Renal cortex interstitium (tissue), 15 donors: Measurements from ENCODE around the gene CLDN22. TPM values are rescaled to one million over a fixed set of nuclear protein-coding genes. Genes with fewer than 3 reads are reported as not detected.

ENCODE experiments used
- DNase-seq, 11 donors: peaks; one replicate each; pipeline ENCODE4 v3.0.0-alpha.2; 2013; ENCODE audit warnings: low read depth in 9 of 11, low spot score in 4 of 11; ENCODE audit errors: extremely low read depth in 1 of 11
- long read RNA-seq, 16 experiments: transcript quantifications; one replicate each; lab custom pipeline, GENCODE V29; 2026
- polyA plus RNA-seq, 3 donors: library from polyadenylated mRNA; unstranded; fragments of 120-200 nt; gene quantifications; one replicate each; pipeline ENCODE4 v1.2.1, GENCODE V29; 2013; ENCODE audit not compliant: insufficient read length in 3 of 3

Gene CLDN22
- 1 to 10 TPM in 1 of 3 donors, under 1 TPM in 2; 0.50 to 1.2 (median 0.85) TPM for polyA plus RNA-seq
- long read RNA-seq, donor 1, transcript CLDN22-201 (1 exons, 2,581 nt), result major isoform, 48 of 48 reads
- long read RNA-seq, donor 1, partial matches to known transcripts, result 0 of 48 reads
- long read RNA-seq, donor 1, other reads (novel, unspliced or antisense), result 0 of 48 reads
- long read RNA-seq, donor 2, transcript CLDN22-201 (1 exons, 2,581 nt), result major isoform, 27 of 27 reads
- long read RNA-seq, donor 2, partial matches to known transcripts, result 0 of 27 reads
- long read RNA-seq, donor 2, other reads (novel, unspliced or antisense), result 0 of 27 reads
- long read RNA-seq, donor 3, transcript CLDN22-201 (1 exons, 2,581 nt), result major isoform, 62 of 62 reads
- long read RNA-seq, donor 3, partial matches to known transcripts, result 0 of 62 reads
- long read RNA-seq, donor 3, other reads (novel, unspliced or antisense), result 0 of 62 reads
- long read RNA-seq, donor 4, transcript CLDN22-201 (1 exons, 2,581 nt), result major isoform, 46 of 46 reads
- long read RNA-seq, donor 4, partial matches to known transcripts, result 0 of 46 reads
- long read RNA-seq, donor 4, other reads (novel, unspliced or antisense), result 0 of 46 reads
- long read RNA-seq, donor 5, result 0 reads
- long read RNA-seq, donor 6, transcript CLDN22-201 (1 exons, 2,581 nt), result major isoform, 61 of 61 reads
- long read RNA-seq, donor 6, partial matches to known transcripts, result 0 of 61 reads
- long read RNA-seq, donor 6, other reads (novel, unspliced or antisense), result 0 of 61 reads
- long read RNA-seq, donor 7, transcript CLDN22-201 (1 exons, 2,581 nt), result major isoform, 54 of 54 reads
- long read RNA-seq, donor 7, partial matches to known transcripts, result 0 of 54 reads
- long read RNA-seq, donor 7, other reads (novel, unspliced or antisense), result 0 of 54 reads
- long read RNA-seq, donor 8, result 0 reads
- long read RNA-seq, donor 9, transcript CLDN22-201 (1 exons, 2,581 nt), result major isoform, 17 of 17 reads
- long read RNA-seq, donor 9, partial matches to known transcripts, result 0 of 17 reads
- long read RNA-seq, donor 9, other reads (novel, unspliced or antisense), result 0 of 17 reads
- long read RNA-seq, donor 10, transcript CLDN22-201 (1 exons, 2,581 nt), result major isoform, 43 of 43 reads
- long read RNA-seq, donor 10, partial matches to known transcripts, result 0 of 43 reads
- long read RNA-seq, donor 10, other reads (novel, unspliced or antisense), result 0 of 43 reads
- long read RNA-seq, donor 11, transcript CLDN22-201 (1 exons, 2,581 nt), result major isoform, 15 of 15 reads
- long read RNA-seq, donor 11, partial matches to known transcripts, result 0 of 15 reads
- long read RNA-seq, donor 11, other reads (novel, unspliced or antisense), result 0 of 15 reads
- long read RNA-seq, donor 12, transcript CLDN22-201 (1 exons, 2,581 nt), result major isoform, 48 of 48 reads
- long read RNA-seq, donor 12, partial matches to known transcripts, result 0 of 48 reads
- long read RNA-seq, donor 12, other reads (novel, unspliced or antisense), result 0 of 48 reads
- long read RNA-seq, donor 13, result 0 reads
- long read RNA-seq, donor 14, transcript CLDN22-201 (1 exons, 2,581 nt), result major isoform, 39 of 39 reads
- long read RNA-seq, donor 14, partial matches to known transcripts, result 0 of 39 reads
- long read RNA-seq, donor 14, other reads (novel, unspliced or antisense), result 0 of 39 reads
- long read RNA-seq, donor 15, transcript CLDN22-201 (1 exons, 2,581 nt), result major isoform, 14 of 14 reads
- long read RNA-seq, donor 15, partial matches to known transcripts, result 0 of 14 reads
- long read RNA-seq, donor 15, other reads (novel, unspliced or antisense), result 0 of 14 reads
- long read RNA-seq, donor 16, transcript CLDN22-201 (1 exons, 2,581 nt), result major isoform, 101 of 101 reads
- long read RNA-seq, donor 16, partial matches to known transcripts, result 0 of 101 reads
- long read RNA-seq, donor 16, other reads (novel, unspliced or antisense), result 0 of 101 reads

DNA sequence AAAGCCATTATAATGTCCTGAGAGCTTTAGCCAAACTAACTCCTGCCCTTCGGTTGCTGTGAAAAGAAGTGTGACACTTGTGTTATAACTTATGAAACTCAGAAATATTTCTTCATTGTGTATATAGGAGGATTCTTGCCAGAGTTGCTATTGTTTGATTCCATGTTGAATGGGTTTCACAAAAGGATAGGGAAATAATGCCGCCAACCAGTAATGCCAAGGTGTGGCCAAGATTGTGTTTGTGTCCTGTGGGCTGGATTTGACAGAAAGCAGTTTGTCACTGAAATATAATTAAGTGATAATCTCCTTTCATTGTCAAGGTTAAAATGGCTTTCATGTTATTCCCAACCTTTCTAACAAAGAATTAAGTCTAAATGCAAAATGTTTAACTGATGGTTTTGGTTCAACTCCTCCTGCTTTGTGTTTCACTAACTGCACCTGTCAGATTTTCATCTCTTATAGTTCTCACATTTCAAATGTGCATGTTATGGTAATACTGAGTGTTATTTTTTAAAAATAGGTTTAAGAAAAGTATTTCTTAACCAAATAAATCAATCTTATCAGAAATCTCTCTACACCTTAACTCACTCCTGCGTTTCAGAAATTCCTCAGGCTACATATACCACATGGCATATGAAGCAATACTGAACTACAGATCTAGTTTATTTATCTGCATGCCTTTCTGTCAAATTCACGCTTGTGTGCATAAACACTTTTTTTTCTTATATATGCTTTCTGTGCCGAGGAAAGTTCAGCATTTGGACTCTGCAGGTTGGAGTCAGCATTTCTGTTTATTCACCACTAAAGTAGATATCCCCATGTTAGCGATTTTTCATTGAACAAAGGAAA is at the start of gene CLDN22:
Gene CLDN22 (minus strand): TSS at position 66 of the 849 bp plus-strand sequence. CDS start 58 bp downstream, at position 8.
- no peak for DNase-seq

DNA sequence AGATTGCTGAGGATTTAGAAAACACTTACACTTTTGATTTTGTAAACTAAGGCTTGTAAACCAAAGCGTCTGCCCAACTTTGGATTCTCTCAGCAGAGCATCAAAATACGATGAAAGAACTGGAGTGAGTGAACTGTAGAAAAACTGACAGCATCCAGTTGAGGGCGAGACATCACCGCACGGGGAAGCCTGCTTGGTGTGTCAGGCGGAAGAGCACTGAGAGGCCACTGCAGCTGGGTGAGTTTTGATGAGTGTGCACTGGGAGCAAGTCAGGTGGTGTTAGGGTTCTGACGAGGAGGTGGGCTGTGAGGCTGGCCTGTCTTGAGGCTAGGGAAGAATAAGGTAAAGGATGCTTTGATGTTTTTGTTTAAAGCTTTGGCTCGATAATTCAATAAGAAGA is 49.0 kb upstream of the CLDN22 start:
- no peak for DNase-seq

DNA sequence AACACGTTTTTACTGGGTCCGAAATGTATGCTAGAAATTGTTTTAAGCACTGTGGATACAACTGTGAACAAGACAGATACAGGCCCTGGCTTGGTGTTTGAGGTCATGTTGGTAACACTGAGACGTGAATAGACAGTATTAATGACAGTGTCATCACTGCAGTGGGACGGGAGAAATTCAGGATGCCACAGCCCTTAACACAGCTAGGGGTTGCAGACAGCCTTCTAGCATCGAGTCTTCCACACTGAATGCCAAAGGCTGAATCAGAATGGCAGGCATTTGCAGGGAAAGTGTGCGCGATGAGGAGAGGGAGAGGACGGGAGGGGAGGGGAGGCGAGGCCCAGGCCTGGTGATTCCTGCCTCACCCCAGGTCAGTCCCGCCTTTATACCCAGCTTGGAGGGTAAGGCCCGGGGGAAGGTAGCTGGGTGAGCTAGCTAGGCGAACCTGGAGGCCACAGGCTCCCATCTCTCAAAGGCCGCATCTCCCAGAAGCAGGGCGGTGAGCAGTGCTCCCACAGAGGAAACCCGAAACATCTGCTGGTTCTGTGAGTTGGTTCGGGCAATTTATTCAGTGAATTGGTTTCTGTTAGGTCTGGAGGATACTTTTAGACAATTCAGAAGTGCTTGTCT is 46.2 kb upstream of the CLDN22 start:
- no peak for DNase-seq

DNA sequence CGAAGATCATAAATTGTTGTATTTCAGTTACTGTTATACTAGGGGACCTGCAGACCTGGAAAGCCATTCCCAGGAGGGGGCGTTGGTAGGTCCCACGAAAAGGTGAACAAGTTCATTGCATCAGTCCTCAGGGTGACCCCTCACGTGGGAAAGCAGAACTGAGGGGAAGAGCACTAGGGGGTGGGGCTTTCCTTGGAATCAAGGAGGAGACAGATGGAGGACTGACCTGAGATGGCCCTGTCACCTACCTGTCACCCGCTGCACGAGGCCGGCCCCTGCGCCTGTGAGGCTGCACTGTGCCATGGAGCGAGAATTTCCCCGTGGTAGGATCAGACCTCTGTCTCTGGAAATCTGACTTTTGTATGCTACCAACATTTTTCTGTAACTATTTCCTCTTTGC is 43.9 kb upstream of the CLDN22 start:
- no peak for DNase-seq

DNA sequence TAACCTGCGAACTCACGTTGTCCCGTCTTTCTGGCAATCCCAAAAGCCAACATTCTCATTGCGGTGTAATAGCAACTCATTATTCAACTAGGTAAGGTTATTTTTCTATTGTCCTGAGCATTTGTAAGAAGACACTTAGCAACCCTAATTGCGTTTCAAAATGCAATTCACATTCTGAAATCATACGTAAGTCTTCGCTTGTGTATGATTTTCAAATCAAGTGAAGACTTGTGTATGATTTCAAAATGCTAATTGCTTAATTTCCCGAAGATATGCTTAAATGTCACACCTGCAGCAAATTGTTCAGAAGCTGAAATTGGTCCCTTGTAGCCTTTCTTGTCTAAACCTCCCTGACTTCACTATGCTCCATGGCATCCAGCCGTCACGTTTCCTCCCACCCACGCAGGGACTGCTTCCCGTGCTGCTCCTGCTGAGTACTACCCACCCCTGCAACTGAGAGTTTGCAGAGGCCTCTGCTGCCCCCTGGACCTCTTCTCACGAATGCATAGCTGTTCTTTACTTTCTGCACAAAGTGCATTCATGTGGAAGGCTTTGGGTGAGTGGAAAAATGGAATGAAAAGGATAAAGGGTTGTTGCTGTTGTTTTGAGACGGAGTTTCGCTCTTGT is 43.0 kb upstream of the CLDN22 start:
- DNase-seq, result no peak

DNA sequence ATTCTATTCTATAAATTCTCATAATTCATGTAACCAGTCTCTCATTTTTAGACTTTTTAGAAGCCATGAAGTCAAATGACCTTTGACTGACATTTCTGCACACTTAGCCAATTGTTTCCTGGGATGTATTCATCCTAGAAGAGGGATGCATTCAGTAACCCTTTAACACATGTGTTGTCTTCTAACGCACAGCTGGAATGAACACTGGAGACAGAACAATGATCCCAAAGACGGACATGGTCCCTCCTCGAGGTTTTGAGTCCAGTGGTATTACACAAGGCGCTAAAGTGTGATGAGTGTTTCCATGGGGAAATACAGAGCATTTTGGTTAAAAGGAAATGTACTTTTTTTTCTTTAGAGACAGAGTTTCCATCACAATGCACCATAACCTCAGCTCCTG is 42.0 kb upstream of the CLDN22 start:
- no peak for DNase-seq

DNA sequence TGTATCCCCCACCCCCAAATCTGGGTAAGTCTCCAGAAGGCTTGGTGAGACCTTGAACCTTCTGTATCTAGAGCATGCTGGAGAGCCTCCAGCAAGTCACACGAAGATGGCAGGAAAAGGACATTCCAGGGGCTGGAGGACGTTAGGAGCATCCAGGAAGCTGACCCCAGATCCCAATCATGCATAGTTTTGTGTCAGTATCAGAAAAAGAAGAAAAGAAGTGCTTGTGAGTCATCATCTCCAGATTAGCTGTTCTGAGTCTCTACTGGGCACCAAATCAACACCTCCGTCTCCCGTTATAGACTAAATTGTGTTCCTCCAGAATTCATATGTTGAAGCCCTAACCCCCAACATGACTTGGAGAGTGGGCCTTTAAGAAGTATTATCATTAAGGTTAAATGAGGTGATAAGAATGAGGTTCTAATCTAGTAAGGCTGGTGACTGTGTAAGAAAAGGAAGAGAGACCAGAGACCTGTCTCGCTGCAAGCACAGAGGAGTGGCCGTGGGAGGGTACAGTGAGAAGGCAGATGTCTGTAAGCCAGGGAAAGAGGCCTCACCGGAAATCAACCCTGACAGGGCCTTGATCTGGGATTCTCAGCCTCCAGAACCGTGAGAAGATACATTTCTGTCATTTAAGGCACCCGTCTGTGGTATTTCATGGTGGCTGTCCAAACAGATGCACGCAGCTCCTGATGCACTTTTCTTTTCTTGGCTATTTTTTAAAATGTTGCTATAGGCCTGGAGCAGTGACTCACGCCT is 40.3 kb upstream of the CLDN22 start:
- DNase-seq, result no peak

DNA sequence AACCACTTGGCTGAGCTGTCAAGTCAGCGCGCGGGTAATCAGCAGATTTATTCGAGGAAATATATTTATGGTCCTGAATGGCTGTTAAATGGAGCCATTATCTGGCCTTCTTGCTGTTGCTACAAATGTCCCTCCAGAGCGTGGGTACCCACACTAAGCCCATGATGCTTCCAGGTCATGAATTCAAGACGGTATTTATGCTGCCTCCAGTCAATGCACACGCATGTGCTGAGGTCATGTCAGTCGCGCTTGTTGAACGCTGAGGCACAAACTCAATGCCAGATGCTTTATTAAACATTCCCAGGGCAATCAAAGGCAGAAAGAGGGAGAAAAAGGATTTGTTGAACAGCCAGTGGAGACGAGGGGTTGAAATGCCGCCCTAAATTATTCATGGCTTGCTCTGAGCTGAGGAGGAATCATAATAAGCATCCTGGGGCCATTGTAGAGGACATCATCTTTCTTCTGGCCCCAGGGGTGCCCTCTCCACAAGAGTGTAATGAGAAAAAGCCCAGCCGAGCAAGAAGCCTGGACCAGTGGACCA is 38.2 kb upstream of the CLDN22 start:
- no peak for DNase-seq

DNA sequence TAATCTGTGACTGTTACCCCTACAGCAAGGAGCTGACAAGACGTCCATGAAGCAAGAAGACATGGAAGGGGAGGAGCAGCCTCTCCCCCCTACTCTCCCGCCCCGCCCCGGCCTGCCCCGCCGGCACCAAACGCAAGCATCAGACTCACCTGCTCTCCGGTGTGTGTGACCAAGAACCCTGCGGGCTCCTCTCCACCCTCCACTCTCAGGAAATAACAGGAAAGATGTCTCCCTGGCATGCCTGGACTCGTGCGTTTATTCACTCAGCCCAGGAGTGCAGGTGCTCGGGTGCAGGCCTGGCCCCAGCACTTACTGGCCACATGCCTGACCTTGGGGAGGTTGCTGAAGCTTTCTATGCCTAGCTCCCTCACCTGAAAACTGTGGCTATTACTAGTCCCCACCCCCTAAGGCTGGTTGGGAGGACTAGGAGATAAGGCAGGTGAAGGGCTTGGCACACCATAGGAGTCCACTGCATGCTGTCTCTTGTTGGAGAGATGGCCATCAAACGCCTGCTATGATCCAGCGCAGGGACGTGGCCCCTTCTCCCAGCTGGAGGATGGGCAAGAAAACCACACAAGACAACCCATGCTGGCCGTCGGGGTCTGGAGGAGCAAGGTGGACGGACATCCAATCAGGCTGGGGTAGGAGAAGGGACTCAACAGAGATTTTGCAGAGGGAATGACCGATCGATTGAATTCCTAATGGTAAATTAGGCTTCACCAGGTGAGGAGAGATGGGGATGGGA is 37.0 kb upstream of the CLDN22 start:
- DNase-seq, result no peak

DNA sequence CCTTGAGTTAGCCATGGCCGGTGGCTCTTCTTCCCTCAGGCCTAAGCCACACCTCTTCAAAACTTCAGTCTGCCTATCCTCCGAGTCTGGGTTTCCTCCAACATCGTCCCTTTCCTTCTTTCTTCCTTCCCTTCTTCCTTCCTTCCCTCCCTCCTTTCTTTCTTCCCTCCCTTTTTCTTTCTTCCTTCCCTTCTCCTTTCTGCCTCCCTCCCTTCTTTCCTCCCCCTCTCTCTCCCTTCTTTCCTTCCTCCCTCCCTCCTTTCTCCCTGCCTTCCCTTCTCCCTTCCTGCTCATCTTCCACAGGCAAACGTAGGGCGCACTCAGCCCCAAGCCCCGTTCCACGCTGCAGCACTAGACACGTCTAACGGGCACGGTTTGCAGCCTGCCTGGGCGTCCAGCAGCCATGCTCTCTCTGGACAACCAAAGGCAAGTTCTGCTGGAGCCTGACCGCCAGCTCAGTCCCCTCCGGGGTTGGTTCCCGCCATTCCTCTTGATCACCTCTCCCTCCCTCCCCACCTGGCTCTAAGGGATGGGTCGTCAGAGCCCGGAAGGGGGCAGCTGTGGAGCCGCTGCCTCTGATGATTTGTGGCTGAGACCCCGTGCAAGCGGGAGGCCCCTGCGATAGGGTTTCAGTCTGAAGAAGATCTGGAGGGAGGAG is 36.2 kb upstream of the CLDN22 start:
- no peak for DNase-seq

DNA sequence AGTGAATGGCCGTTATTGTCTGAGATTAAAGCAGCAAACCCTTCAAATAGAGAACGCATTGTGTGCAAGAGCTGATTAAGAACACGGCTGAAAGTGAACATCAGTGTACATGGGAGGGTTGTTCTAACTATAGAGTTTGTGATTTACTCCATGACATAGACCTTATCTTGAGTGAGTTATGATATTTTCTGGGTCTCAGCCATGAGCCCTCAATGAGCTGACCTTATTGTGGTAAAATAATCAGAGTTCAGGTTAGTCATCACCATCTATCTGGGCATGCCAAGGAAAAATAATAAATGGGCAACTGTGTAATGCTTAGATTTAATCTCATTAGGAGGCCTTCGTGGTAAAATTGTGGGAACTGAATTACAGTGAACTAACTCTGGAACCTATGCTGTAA is 35.3 kb upstream of the CLDN22 start:
- no peak for DNase-seq

DNA sequence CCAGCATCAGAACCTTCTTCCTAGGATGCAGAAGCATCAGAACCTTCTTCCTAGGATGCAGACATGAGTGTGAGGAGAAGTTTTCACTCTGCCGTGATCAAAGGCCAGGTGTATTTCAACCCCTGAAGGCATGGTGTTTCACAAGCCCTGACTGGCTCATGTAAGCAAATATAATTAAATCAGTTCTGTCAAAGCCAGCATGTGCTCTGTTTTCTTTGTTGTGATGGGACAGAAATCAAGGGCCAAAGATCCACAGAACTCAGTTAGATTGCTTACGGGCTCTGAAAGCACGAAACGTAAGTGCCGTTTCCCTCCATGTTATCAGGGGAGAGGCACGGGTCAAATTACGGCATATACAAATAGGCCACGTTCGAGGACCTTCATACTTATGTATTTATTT is 34.1 kb upstream of the CLDN22 start:
- DNase-seq, result no peak

DNA sequence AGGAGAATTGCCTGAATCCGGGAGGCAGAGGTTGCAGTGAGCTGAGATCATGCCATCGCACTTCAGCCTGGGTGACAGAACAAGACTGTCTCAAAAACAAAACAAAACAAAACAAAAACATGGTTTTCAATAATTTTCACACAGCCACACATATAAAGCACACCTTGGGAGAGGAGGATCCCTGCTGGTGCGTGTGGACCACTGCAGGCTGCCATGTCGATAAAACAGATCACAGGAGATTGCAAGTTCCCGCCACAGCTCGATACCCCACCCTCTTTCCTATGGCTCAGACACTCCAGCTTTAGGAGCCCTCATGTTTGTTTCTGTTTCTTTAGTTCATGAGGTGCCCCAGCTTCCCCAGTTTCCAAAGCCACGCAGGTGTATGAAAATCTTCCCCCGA is 33.5 kb upstream of the CLDN22 start:
- DNase-seq, result no peak

DNA sequence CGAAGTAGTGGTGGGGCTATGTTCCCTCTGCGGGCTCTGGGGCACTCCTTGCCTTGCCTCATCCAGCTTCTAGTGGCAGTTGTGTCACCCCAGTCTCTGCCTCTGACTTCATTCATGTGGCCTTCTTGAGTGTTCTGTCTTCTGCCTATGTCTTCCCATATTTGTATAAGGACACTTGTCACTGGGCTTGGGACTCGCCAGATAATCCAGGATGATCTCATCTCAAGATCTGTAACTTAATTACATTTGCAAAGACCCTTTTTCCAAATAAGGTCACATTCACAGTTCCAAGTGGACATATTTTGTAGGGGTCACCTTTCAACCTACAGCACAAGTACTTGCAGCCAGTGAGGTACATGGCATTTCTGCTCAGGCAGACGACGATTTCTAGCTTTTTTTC is 32.5 kb upstream of the CLDN22 start:
- no peak for DNase-seq
